Stimulated activated CD4-positive, alpha-beta T cell treated with anti-CD3 and anti-CD28 coated beads, Interleukin-15, amount 100 ng/mL, for 24 hours (primary cell): ENCODE data around the gene CRYAA.

ENCODE experiments used
- DNase-seq: peaks from one replicate; pipeline ENCODE4 v3.0.0-alpha.2; 2020

Gene CRYAA

DNA sequence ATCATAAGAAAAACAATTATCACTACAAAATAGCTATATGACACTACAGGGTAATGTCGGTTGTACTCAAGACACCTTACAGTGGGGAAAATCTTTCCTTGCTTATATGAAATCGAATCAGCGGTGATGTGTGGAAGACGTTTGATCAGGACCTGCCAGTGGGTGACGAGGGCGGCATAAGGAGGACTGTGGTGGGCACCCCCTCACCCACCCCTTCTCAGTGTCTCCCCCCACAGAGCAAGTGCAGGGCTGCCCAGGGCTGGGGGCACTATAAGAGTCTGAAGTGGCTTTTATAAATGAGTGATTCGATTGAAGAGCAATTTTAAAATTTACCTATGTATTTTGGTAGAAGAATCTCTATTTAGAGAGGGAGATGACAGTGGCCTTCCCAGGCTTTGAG is 35.8 kb downstream of the CRYAA start:
- DNase-seq = no peak

DNA sequence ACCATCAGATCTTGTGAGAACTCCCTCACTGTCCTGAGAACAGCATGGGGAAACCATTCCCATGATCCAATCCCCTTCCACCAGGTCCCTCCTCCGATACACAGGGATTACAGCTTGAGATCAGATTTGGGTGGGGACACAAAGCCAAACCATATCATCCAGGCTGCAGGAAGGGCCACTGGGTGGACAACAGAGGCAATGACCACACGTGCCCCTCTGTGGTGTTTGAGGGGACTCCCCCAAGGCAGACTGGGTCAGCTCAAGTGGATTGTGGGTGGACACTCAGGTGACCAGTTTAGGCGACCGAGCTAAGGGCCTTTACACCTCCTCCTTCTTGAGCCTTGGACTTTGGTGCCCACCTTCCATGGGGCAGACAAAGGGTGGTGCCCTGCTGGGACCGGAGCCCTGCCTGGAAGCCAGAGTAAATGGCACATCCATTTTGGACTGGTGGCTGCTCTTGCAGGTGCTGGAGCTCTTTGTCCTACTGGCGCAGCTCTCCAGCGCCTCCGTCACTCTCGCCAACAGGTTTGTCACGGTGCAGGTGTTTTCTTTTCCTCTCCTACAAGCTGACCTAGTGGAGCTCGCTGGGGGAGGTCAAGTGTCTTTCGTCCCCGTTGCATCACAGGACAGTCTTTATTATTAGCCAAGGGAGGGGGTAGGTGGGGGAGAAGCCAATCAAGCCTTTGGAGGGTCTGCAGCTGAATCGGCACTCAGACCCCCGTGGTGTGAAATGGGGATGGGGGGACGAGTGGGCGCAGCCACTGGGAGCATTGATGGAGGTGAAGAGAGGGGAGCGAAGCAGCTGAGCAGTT is 37.6 kb downstream of the CRYAA start:
- DNase-seq = no peak

DNA sequence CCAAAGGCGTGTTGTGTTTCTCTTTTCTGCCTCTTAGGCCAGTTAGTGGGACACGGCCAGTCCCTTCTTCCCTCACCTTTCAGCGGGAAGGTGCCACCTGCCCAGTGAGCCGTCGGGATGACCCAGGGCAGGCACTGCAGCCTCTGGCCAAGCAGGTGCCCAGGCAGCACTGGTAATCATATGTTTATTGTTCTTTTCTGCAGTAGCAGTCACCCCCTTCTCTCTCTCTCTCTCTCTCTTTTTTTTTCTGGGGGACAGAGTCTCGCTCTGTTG is 38.2 kb downstream of the CRYAA start:
- DNase-seq = no peak

DNA sequence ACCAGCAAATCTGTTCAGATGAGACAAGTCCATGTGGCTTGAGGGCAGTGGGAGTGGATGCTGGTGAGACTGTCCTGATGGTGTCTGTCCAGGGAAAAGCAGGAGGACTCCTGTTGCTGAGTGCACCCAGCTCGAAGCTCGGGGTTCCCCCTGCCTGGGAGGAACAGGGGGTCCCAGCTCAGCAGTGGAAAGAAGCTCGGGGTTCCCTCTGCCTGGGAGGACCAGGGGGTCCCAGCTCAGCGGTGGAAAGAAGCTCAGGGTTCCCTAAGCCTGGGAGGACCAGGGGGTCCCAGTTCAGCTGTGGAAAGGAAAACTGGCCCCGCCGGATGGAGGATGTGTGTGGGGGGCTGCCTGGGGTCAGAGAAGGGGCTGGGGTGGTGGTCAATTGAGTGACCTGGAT is 39.1 kb downstream of the CRYAA start:
- no peak for DNase-seq

DNA sequence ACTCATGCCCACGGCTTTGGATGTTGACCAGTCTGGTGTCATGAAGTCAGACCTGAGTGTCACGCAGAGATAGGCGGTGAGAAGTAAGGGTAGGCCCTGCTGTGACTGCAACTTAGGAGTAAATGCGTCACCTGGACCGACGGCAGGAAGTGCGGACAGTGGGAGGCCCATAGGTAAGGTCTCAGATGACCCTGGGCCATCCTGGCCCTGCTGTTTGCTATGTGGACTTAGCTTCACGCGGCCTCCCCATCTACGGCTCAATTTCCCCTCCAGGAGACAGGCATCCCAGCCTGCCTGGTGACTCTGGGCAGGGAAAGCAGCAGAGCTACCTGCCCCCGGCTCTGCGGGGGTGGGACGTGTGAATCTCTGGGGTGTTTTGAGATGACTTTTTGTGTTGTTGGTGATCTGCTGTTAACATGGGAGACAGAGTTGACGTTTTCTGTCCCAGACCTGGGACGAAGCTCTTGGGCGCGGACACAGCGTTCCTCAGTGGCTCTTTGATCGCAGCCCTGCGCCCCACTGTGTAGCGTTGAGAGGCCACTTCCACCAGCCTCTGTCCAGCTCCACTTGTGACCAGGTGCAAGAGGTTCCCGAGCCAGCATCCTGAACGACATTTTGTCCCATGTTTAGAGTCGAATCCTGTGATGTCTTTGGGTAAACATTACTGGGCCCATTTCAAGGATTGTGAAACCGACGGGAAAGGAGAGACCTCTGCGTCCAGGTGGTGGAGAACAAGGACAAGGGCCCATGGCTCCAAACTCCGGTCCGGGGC is 39.9 kb downstream of the CRYAA start:
- DNase-seq = no peak

DNA sequence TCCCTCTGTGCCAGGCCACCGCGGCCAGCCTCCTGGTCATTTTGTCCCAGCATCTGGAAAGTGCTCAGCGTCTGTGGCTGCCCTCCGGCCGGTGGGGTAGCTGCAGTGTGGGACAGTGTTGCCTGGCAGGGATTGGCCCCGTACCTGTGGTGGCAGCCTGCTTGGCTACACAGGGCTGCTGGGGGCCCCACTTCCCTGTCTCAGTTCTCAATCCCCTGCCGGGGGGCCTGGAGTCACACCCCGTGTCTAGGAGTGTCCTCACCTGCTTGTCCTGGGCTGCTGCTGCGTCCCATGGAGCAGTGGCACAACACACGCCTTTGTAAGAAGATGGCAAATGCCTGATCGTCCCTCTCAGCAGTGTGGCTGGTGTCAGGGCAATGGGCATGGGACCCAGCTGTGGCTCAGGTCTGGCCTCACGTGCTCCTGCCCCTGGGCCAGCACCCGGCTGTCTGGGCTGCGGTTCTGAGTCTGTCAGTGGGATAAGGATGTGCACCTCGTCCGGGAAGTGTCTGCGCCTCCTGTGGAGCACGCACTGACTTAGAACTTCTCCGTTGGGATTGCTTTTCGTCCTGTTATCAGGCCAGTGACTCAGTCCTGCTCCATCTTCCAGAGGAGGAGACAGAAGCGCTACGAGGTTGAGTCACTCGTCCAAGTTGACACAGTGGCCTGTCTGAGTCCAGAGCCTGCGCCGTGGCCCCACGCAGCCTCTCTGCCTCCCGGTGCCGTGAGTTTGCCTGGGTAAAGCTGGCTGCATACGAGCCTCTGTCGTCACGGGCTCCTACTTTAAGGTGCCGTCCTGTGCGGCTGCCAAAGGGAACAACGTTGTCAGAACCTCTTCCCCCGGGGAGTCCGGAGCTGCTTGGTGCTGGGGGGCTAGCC is 41.0 kb downstream of the CRYAA start:
- no peak for DNase-seq

DNA sequence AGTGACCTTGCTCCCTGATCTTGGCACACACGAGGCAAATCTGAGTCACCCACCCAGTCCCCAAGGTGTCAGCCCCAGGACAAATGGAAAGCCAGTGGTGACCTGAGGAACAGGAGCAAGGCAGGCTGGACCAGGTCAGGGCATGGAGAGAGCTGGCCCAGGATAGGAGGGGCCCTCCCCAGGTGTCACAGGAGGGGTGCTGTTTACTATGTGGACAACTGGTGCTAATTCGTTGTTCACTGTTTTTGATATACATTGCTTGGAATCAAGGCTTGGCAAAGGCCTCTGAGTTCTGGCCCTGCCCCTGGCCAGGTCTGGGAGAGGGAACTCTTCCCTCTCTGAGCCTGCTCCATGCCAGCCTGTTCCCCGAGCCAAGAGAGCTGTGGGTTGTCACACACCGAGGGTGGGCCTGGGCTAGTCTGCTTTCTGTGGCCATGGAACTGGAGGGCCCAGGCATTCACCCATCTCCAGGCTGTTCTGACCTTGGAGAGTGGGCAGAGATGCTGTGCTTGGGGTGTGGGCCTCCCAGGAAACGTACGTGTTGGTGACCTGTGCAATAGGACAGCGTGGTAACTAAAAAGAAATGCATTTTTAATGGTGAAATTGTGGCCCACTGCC is 41.8 kb downstream of the CRYAA start:
- no peak for DNase-seq

DNA sequence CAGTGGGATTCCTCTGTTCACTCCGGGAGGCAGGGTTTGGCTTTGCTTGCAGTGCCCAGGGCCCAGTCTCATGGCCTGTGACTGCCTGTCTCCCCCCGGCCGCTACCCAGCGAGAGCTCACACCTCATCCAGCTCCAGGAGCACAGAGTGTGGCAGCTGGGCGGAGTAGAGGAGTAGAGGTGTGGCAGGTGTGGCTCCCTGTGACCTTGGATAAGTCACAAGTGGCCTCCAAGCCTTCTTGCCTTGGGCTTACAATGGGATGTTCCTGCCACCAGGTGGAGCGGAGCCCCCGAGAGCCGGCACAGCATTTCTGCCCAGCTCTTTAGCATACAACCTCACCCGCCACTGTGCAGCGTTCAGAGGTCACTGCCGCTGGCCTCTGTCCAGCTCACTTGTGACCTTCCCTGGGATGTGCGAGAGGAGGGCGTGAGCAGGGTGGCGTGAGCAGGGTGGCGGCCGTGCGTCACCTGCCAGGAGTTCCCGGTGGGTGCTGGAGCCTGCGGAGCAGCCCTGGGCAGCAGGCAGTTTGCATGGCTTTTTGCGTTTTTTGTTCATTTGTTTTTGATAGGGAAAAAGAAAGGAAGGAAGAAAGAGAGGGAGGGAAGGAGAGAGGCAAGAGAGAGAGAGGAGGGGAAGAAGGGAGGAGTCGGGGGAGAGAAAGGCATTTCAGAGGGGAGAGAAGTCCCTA is 42.4 kb downstream of the CRYAA start:
- no peak for DNase-seq

DNA sequence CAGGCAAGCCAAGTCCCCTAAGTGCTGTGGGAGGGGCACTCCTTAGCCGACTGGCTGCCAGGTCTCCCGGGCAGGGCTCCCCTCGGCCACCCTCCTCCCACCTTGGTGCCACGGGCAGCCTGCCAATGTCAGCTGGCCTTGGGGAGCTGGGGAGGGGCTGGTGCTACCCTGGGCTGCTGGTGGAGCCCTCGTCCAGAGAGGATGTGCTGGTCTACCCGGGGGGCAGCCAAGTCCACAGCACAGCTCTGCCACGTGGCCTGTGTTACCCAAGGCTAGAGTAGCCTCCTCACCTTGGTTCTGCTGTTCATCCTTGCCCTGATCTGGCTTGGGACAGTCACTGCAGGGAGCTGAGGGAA is 42.9 kb downstream of the CRYAA start:
- no peak for DNase-seq
